Natural killer cell (primary cell): ENCODE measurements around the gene GSK3A. TPM values are rescaled to one million over a fixed set of nuclear protein-coding genes. Genes with fewer than 3 reads are reported as not detected.

ENCODE experiments used
- ATAC-seq, 3 donors: fragments of 150-1000 bp in 2 of 3; fragments of 200-7000 bp in 1 of 3; cut with Tn5 transposase; 1 replicate in 1 of 3; 2 replicates in 2 of 3; pipeline ENCODE4 v1.10.0; 2021; ENCODE audit warnings: mild to moderate bottlenecking in 2 of 3, moderate library complexity in 2 of 3
- DNase-seq, 2 donors: peaks; one replicate each; pipeline versions ENCODE4 v3.0.0 to v3.0.0-alpha.2; 2013 to 2021; ENCODE audit warnings: mixed read lengths in 1 of 2
- H3K27ac ChIP-seq: one replicate; pipeline ENCODE4 v1.5.1; 2013; ENCODE audit warnings: mild to moderate bottlenecking, low read length
- H3K27me3 ChIP-seq: one replicate; pipeline ENCODE4 v1.6.1; 2013; ENCODE audit warnings: low read length; ENCODE audit not compliant: control insufficient read depth, insufficient read depth
- H3K36me3 ChIP-seq: one replicate; pipeline ENCODE4 v1.6.1; 2013; ENCODE audit warnings: low read length; ENCODE audit not compliant: control insufficient read depth, insufficient read depth
- H3K4me1 ChIP-seq: one replicate; pipeline ENCODE4 v1.6.1; 2013; ENCODE audit warnings: low read length; ENCODE audit not compliant: control insufficient read depth, insufficient read depth
- H3K4me3 ChIP-seq: one replicate; pipeline ENCODE4 v1.5.1; 2013; ENCODE audit warnings: low read length
- H3K9me3 ChIP-seq: one replicate; pipeline ENCODE4 v1.6.1; 2013; ENCODE audit warnings: low read length; ENCODE audit not compliant: control insufficient read depth, insufficient read depth
- H3K27ac Mint-ChIP-seq, 2 donors: one replicate each; pipeline ENCODE4 v1.8.0; 2022; ENCODE audit warnings: mild to moderate bottlenecking in 2 of 2, mixed read lengths in 2 of 2, moderate library complexity in 1 of 2
- H3K27me3 Mint-ChIP-seq, 2 donors: one replicate each; pipeline ENCODE4 v1.8.0; 2022; ENCODE audit warnings: low read depth in 2 of 2, mixed read lengths in 2 of 2
- H3K36me3 Mint-ChIP-seq: one replicate; pipeline ENCODE4 v1.8.0; 2022; ENCODE audit warnings: mixed read lengths
- H3K4me1 Mint-ChIP-seq, 2 donors: one replicate each; pipeline ENCODE4 v1.8.0; 2022; ENCODE audit warnings: mixed read lengths in 2 of 2
- H3K4me3 Mint-ChIP-seq: one replicate; pipeline ENCODE4 v1.8.0; 2022; ENCODE audit warnings: mild to moderate bottlenecking, moderate library complexity, mixed read lengths
- H3K9me3 Mint-ChIP-seq, 2 donors: one replicate each; pipeline ENCODE4 v1.8.0; 2022; ENCODE audit warnings: mixed read lengths in 2 of 2
- CTCF ChIP-seq: fragments of 200-600 bp; IDR thresholded peaks from one replicate; pipeline ENCODE4 v1.8.0; 2022; ENCODE audit warnings: antibody characterized with exemption
- WGBS: methylation state at CpG from one replicate; pipeline ENCODE4 v1.1.7; 2013; ENCODE audit warnings: missing lambda C conversion rate; ENCODE audit not compliant: insufficient coverage; 5-methylcytosine and 5-hydroxymethylcytosine counted together
- intact Hi-C: fragments of 100-400 bp; cut with micrococcal nuclease; formaldehyde crosslinking; loops from one replicate; pipeline ENCODE4 v1.14.2; 2022
- total RNA-seq, 4 donors: library from RNA; stranded (reverse); fragments of 120-200 nt in 1 of 4; gene quantifications; one replicate each; pipeline versions ENCODE4 v1.2.3 to v1.2.4, GENCODE V29; 2013 to 2022

The GSK3A gene
- total RNA-seq, 3 donors from 2014 or later (not counting 1 experiment from before 2014, with no cell fraction given): 42.5 to 52.1 (median 44.1) TPM

GRCh38 chr19:42217520-42218437 is 24.6 kb downstream of the GSK3A start, which contains the start of gene DEDD2:
DEDD2 (minus strand) TSS chr19:42217677; CDS start chr19:42217007, 670 bp downstream.
- intact Hi-C loops: loop anchor here (1.0 to 2.0 kb wide), 4 partner anchors 16 to 63 kb away; no protein-coding TSS in a partner anchor

GRCh38 chr19:42216653-42217519 is 25.5 kb downstream of the GSK3A start:
- peaks cover 31% of the 10 kb centered on the region for H3K36me3 ChIP-seq
- H3K4me3 Mint-ChIP-seq: peak overlapping the region; percentile 84
- H3K36me3 Mint-ChIP-seq: no peaks in the 10 kb centered on the region
- no peaks in the 10 kb centered on the region for H3K9me3 Mint-ChIP-seq
- peak overlapping the region; percentile 83 for H3K27ac ChIP-seq
- no peak for ATAC-seq
- no peaks in the 10 kb centered on the region for H3K27me3 Mint-ChIP-seq
- TF ChIP-seq CTCF: no peak
- peak overlapping the region; percentile 98 to 100 for H3K27ac Mint-ChIP-seq
- peaks cover 71% of the 10 kb centered on the region for H3K4me1 ChIP-seq
- peak; percentile 32 to 48 for DNase-seq
- peaks cover 66 to 70% of the 10 kb centered on the region in 2 donors for H3K4me1 Mint-ChIP-seq
- H3K9me3 ChIP-seq: no peaks in the 10 kb centered on the region
- under 1% methylated on average over 79 of the region's 79 CpGs for WGBS
- no peaks in the 10 kb centered on the region for H3K27me3 ChIP-seq
- intact Hi-C loops: loop anchor here (1.0 to 2.0 kb wide), 4 partner anchors 16 to 64 kb away; no protein-coding TSS in a partner anchor
- H3K4me3 ChIP-seq: peak overlapping the region; percentile 77

More at GRCh38 chr19:42217520-42218437, 24.6 kb downstream of the GSK3A start, which contains the start of gene DEDD2:
- no peak for TF ChIP-seq CTCF
- Histone ChIP-seq H3K4me1 (peaks cover 65% of the 10 kb centered on the region), H3K27ac (peak within 1 kb of the TSS; percentile 92), H3K9me3 (no peaks in the 10 kb centered on the region), H3K4me3 (peak within 1 kb of the TSS; percentile 77), H3K27me3 (no peaks in the 10 kb centered on the region), H3K36me3 (peaks cover 29% of the 10 kb centered on the region)
- Mint-ChIP-seq H3K36me3 (no peaks in the 10 kb centered on the region), H3K4me1 (peaks cover 69 to 72% of the 10 kb centered on the region in 2 donors), H3K9me3 (no peaks in the 10 kb centered on the region), H3K4me3 (peak within 1 kb of the TSS; percentile 84), H3K27ac (peak within 1 kb of the TSS; percentile 98 to 100), H3K27me3 (no peaks in the 10 kb centered on the region)
- 18% methylated on average over 57 of the region's 57 CpGs for WGBS
- peak; percentile 69 to 92 (median 79) for ATAC-seq
- peak; percentile 100 for DNase-seq

GRCh38 chr19:42214810-42215485 is 27.5 kb downstream of the GSK3A start:
- peaks cover 55% of the 10 kb centered on the region for H3K4me1 ChIP-seq
- no peaks in the 10 kb centered on the region for H3K9me3 ChIP-seq
- H3K4me3 Mint-ChIP-seq: peak overlapping the region; percentile 84
- ATAC-seq (no peak), DNase-seq (no peak)
- H3K36me3 Mint-ChIP-seq: no peaks in the 10 kb centered on the region
- H3K27ac Mint-ChIP-seq: peak overlapping the region; percentile 98 to 100
- no peaks in the 10 kb centered on the region for H3K27me3 ChIP-seq
- no peaks in the 10 kb centered on the region for H3K27me3 Mint-ChIP-seq
- intact Hi-C loops: no loop called here
- H3K9me3 Mint-ChIP-seq: no peaks in the 10 kb centered on the region
- peaks cover 55 to 67% of the 10 kb centered on the region in 2 donors for H3K4me1 Mint-ChIP-seq
- H3K27ac ChIP-seq: no peak overlapping the region
- H3K36me3 ChIP-seq: peaks cover 45% of the 10 kb centered on the region
- 77% methylated on average over 11 of the region's 11 CpGs for WGBS
- TF ChIP-seq CTCF: no peak
- H3K4me3 ChIP-seq: no peak overlapping the region
